Left cardiac atrium (tissue), 4 donors: ENCODE results near the gene PCDHB6. TPM values are rescaled to one million over a fixed set of nuclear protein-coding genes. Genes with fewer than 3 reads are reported as not detected.
"Not testable (repeated sequence)": the region's sequence is repeated elsewhere in the genome, so short reads cannot be mapped to it uniquely, and the experiment has no call there.

Experiments
- ATAC-seq, 2 donors: fragments of 200-7000 bp; cut with Tn5 transposase; one replicate each; pipeline ENCODE4 v1.9.1; 2020; ENCODE audit warnings: mild to moderate bottlenecking in 2 of 2, moderate library complexity in 2 of 2
- DNase-seq: peaks from one replicate; pipeline ENCODE4 v3.0.0-alpha.2; 2020
- intact Hi-C, 2 donors: fragments of 100-400 bp; cut with DNase I; formaldehyde crosslinking; loops; one replicate each; pipeline versions ENCODE4 v1.14.1 to v1.15.1; 2022 to 2023
- total RNA-seq, 2 donors: library from RNA; stranded (reverse); fragmentation: NEBNext Ultra II Directional; extraction: Animal tissue kit (Norgen Biotek cat#: 25700); gene quantifications; one replicate each; pipeline ENCODE4 v1.2.1, GENCODE V29; 2021
- donor health status: DM: no; HTN: yes; CAD: no.
- donor health status: DM: no; HTN: yes; CAD: no; lungs with severe emphysema.
- donor health status: DM: yes; HTN: yes; CAD: no.
- donor health status: Dilated cardiomyopathy.

Gene PCDHB6
- total RNA-seq, 2 donors from 2014 or later, result 0.71 to 0.86 TPM

DNA sequence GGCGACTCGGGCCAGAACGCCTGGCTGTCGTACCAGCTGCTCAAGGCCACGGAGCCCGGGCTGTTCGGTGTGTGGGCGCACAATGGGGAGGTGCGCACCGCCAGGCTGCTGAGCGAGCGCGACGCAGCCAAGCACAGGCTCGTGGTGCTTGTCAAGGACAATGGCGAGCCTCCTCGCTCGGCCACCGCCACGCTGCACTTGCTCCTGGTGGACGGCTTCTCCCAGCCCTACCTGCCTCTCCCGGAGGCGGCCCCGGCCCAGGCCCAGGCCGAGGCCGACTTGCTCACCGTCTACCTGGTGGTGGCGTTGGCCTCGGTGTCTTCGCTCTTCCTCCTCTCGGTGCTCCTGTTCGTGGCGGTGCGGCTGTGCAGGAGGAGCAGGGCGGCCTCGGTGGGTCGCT is 44.5 kb downstream of the PCDHB6 start:
- ATAC-seq, DNase-seq, intact Hi-C loops: not testable (repeated sequence)

DNA sequence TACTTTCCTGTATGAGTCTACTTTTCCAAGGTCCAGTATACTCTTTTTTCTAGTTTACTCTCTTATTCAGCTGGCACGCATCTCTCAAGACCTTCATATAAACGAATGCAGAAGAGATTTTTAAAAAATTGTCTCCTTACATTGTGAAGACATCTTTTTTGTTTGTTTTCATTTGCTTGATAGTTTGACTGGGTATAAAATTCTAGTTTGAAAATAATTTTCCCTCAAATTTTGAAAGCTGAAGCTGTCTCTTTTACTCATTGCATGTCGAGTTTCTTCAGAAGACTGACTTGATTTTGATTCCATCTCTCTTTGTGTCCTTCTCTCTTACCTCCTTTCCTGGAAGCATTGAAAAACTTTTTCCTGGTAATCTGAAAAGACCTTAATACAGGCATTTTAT is 46.5 kb downstream of the PCDHB6 start:
- DNase-seq (no peak), ATAC-seq (no peak)
- intact Hi-C loops, result no loop called here

- DNase-seq (no peak), ATAC-seq (no peak)
- intact Hi-C loops, result loop anchor here in 1 of 2 donors (10.0 kb wide), 1 partner anchor 155 kb away; the partner anchor contains the start of genes PCDHGA4, PCDHGB1 and PCDHGB2
Observed at GRCh38 chr5:141199359-141200235, 49.7 kb downstream of the PCDHB6 start, which contains the start of gene PCDHB11. TSS of gene PCDHB11 (plus strand) at chr5:141199627. CDS start at chr5:141199775, 148 bp downstream.

DNA sequence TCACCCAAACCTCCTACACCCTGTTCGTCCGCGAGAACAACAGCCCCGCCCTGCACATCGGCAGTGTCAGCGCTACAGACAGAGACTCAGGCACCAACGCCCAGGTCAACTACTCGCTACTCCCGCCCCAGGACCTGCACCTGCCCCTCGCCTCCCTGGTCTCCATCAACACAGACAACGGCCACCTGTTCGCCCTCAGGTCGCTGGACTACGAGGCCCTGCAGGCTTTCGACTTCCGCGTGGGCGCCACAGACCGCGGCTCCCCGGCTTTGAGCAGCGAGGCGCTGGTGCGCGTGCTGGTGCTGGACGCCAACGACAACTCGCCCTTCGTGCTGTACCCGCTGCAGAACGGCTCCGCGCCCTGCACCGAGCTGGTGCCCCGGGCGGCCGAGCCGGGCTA is 51.3 kb downstream of the PCDHB6 start:
- intact Hi-C loops, result loop anchor here in 1 of 2 donors (10.0 kb wide), 1 partner anchor 154 kb away; the partner anchor contains the start of genes PCDHGA4, PCDHGB1 and PCDHGB2
- DNase-seq, ATAC-seq: not testable (repeated sequence)

DNA sequence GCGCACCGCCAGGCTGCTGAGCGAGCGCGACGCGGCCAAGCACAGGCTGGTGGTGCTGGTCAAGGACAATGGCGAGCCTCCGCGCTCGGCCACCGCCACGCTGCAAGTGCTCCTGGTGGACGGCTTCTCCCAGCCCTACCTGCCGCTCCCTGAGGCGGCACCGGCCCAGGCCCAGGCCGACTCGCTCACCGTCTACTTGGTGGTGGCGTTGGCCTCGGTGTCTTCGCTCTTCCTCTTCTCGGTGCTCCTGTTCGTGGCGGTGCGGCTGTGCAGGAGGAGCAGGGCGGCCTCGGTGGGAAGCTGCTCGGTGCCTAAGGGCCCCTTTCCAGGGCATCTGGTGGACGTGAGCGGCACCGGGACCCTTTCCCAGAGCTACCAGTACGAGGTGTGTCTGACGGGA is 51.8 kb downstream of the PCDHB6 start:
- not testable (repeated sequence) for ATAC-seq, DNase-seq
- intact Hi-C loops, result loop anchor here in 1 of 2 donors (10.0 kb wide), 1 partner anchor 153 kb away; the partner anchor contains the start of genes PCDHGA4, PCDHGB1 and PCDHGB2

Other genes starting within 250 kb of the PCDHB6 start
- gene PCDHAC1, start 223.8 kb upstream of the PCDHB6 start, total RNA-seq, result 1 to 10 TPM in 1 of 2 donors, under 1 TPM in 1; 0.65 to 1.0 TPM
- 1 to 10 TPM; 1.7 to 2.9 TPM for gene PCDHAC2, start 183.6 kb upstream of the PCDHB6 start, total RNA-seq
- gene PCDHB1, start 98.7 kb upstream of the PCDHB6 start, total RNA-seq, result not detected
- 1 to 10 TPM; 2.9 to 3.1 TPM for gene PCDHB2, start 55.4 kb upstream of the PCDHB6 start, total RNA-seq
- gene PCDHB3, start 49.6 kb upstream of the PCDHB6 start, total RNA-seq, result 1 to 10 TPM; 1.3 to 1.9 TPM
- gene PCDHB4, start 28.2 kb upstream of the PCDHB6 start, total RNA-seq, result 1 to 10 TPM; 1.6 to 2.4 TPM
- gene PCDHB5, start 14.9 kb upstream of the PCDHB6 start, total RNA-seq, result 1 to 10 TPM; 2.7 to 3.1 TPM
- gene PCDHB7, start 22.6 kb downstream of the PCDHB6 start, total RNA-seq, result 1 to 10 TPM; 1.0 to 1.7 TPM
- 1 to 10 TPM; 2.6 to 6.1 TPM for gene PCDHB8, start 27.7 kb downstream of the PCDHB6 start, total RNA-seq
- 1 to 10 TPM; 2.6 to 3.1 TPM for gene PCDHB16, start 32.3 kb downstream of the PCDHB6 start, total RNA-seq
- 1 to 10 TPM; 2.5 to 4.3 TPM for gene PCDHB9, start 37.1 kb downstream of the PCDHB6 start, total RNA-seq
- gene PCDHB10, start 42.3 kb downstream of the PCDHB6 start, total RNA-seq, result 1 to 10 TPM; 1.3 to 1.5 TPM
- gene PCDHB11, start 49.6 kb downstream of the PCDHB6 start, total RNA-seq, result 1 to 10 TPM; 1.8 to 3.3 TPM
- 1 to 10 TPM; 2.4 to 2.6 TPM for gene PCDHB12, start 58.7 kb downstream of the PCDHB6 start, total RNA-seq
- gene PCDHB13, start 63.9 kb downstream of the PCDHB6 start, total RNA-seq, result 1 to 10 TPM; 3.5 to 5.3 TPM
- gene PCDHB14, start 73.3 kb downstream of the PCDHB6 start, total RNA-seq, result 1 to 10 TPM; 3.9 to 5.8 TPM
- gene PCDHB15, start 95.3 kb downstream of the PCDHB6 start, total RNA-seq, result 1 to 10 TPM; 4.5 to 5.7 TPM
- not detected for gene SLC25A2, start 154.0 kb downstream of the PCDHB6 start, total RNA-seq
- gene TAF7, start 170.7 kb downstream of the PCDHB6 start, total RNA-seq, result 10 to 100 TPM; 86.3 to 93.5 TPM
- 1 to 10 TPM; 1.4 to 1.8 TPM for gene PCDHGA1, start 180.5 kb downstream of the PCDHB6 start, total RNA-seq
- gene PCDHGA2, start 188.7 kb downstream of the PCDHB6 start, total RNA-seq, result 1 to 10 TPM; 4.5 to 7.3 TPM
- 1 to 10 TPM; 5.0 to 5.8 TPM for gene PCDHGA3, start 193.8 kb downstream of the PCDHB6 start, total RNA-seq
- gene PCDHGB1, start 200.0 kb downstream of the PCDHB6 start, total RNA-seq, result 1 to 10 TPM; 3.0 to 3.2 TPM
- 1 to 10 TPM; 4.0 to 4.3 TPM for gene PCDHGA4, start 205.0 kb downstream of the PCDHB6 start, total RNA-seq
- 1 to 10 TPM; 4.0 to 5.4 TPM for gene PCDHGB2, start 209.9 kb downstream of the PCDHB6 start, total RNA-seq
- 1 to 10 TPM; 3.5 to 4.3 TPM for gene PCDHGA5, start 214.1 kb downstream of the PCDHB6 start, total RNA-seq
- 1 to 10 TPM; 3.9 to 4.6 TPM for gene PCDHGB3, start 220.2 kb downstream of the PCDHB6 start, total RNA-seq
- 1 to 10 TPM; 3.7 to 4.4 TPM for gene PCDHGA6, start 223.8 kb downstream of the PCDHB6 start, total RNA-seq
- 1 to 10 TPM; 3.2 to 3.5 TPM for gene PCDHGA7, start 232.7 kb downstream of the PCDHB6 start, total RNA-seq
- gene PCDHGB4, start 237.6 kb downstream of the PCDHB6 start, total RNA-seq, result 1 to 10 TPM; 4.4 to 4.5 TPM
- gene PCDHGA8, start 242.6 kb downstream of the PCDHB6 start, total RNA-seq, result 1 to 10 TPM; 2.9 to 3.7 TPM
- 1 to 10 TPM; 6.4 to 7.7 TPM for gene PCDHGB5, start 247.9 kb downstream of the PCDHB6 start, total RNA-seq